ENCODE measurements around the gene OTOG. TPM values are rescaled to one million over a fixed set of nuclear protein-coding genes. Genes with fewer than 3 reads are reported as not detected.

The OTOG gene
- total and polyA plus RNA-seq, 12 donors, result not detected

GRCh38 chr11:17637901-17638300 lies 90.8 kb downstream of the OTOG start:
- no peaks in the 10 kb centered on the region for H3K9me3 ChIP-seq (replicated peaks in 1 of 3)
- WGBS, 4 donors, result 55 to 75% (median 73%) methylated on average over 3 to 4 of the region's 4 CpGs
- no peaks in the 10 kb centered on the region for H3K36me3 ChIP-seq (replicated peaks in 1 of 2)
- H3K4me1 ChIP-seq (replicated peaks in 1 of 2), result no peaks in the 10 kb centered on the region
- intact Hi-C loops (cut with DNase I), result no loop called here
- no peaks in the 10 kb centered on the region for H3K27me3 ChIP-seq
- no peak overlapping the region for H3K4me3 ChIP-seq
- no peak overlapping the region for H3K27ac ChIP-seq
- TF ChIP-seq POLR2A (IDR thresholded peaks at IDR 0.05), result no peak
- no peak for TF ChIP-seq CTCF (IDR thresholded peaks at IDR 0.05)
- DNase-seq, result no peak

- intact Hi-C loops (cut with DNase I), result no loop called here
- 85 to 94% (median 88%) methylated on average over 9 of the region's 9 CpGs for WGBS, 4 donors
- Histone ChIP-seq H3K4me1 (replicated peaks in 1 of 2) (no peaks in the 10 kb centered on the region), H3K27ac (no peak overlapping the region), H3K9me3 (replicated peaks in 1 of 3) (no peaks in the 10 kb centered on the region), H3K27me3 (no peaks in the 10 kb centered on the region), H3K4me3 (no peak overlapping the region), H3K36me3 (replicated peaks in 1 of 2) (no peaks in the 10 kb centered on the region)
- DNase-seq, result no peak
- no peak for TF ChIP-seq CTCF (IDR thresholded peaks at IDR 0.05)
- no peak for TF ChIP-seq POLR2A (IDR thresholded peaks at IDR 0.05)
These were observed 91.3 kb downstream of the OTOG start for GRCh38 chr11:17638311-17638710.

GRCh38 chr11:17639091-17639490 lies 92.0 kb downstream of the OTOG start:
- H3K4me3 ChIP-seq, result no peak overlapping the region
- DNase-seq, result no peak
- intact Hi-C loops (cut with DNase I), result no loop called here
- no peaks in the 10 kb centered on the region for H3K4me1 ChIP-seq (replicated peaks in 1 of 2)
- no peaks in the 10 kb centered on the region for H3K9me3 ChIP-seq (replicated peaks in 1 of 3)
- no peaks in the 10 kb centered on the region for H3K36me3 ChIP-seq (replicated peaks in 1 of 2)
- no peak overlapping the region for H3K27ac ChIP-seq
- TF ChIP-seq CTCF (IDR thresholded peaks at IDR 0.05), result no peak
- no peak for TF ChIP-seq POLR2A (IDR thresholded peaks at IDR 0.05)
- H3K27me3 ChIP-seq, result no peaks in the 10 kb centered on the region
- WGBS, 4 donors, result 73 to 100% (median 82%) methylated on average over 4 of the region's 4 CpGs

GRCh38 chr11:17639781-17640180 lies 92.7 kb downstream of the OTOG start:
- intact Hi-C loops (cut with DNase I), result no loop called here
- Histone ChIP-seq H3K27me3 (no peaks in the 10 kb centered on the region), H3K9me3 (replicated peaks in 1 of 3) (no peaks in the 10 kb centered on the region), H3K4me3 (no peak overlapping the region), H3K36me3 (replicated peaks in 1 of 2) (no peaks in the 10 kb centered on the region), H3K27ac (no peak overlapping the region), H3K4me1 (replicated peaks in 1 of 2) (no peaks in the 10 kb centered on the region)
- WGBS, 4 donors, result 73 to 87% (median 81%) methylated on average over 2 of the region's 2 CpGs
- TF ChIP-seq CTCF (IDR thresholded peaks at IDR 0.05) (no peak), POLR2A (IDR thresholded peaks at IDR 0.05) (no peak)
- no peak for DNase-seq
